Measurements from ENCODE around the gene IKBKG. TPM values are rescaled to one million over a fixed set of nuclear protein-coding genes. Genes with fewer than 3 reads are reported as not detected.

Gene IKBKG
- total and polyA plus RNA-seq, 2 of the 4 experiments (the other 2 are of a cell fraction): 16.5 to 38.2 TPM

- Histone ChIP-seq H2BK20ac (ENCODE audit: low read depth, low read length) (no peak overlapping the region), H4K20me1 (ENCODE audit: insufficient read depth, low read length) (no peaks in the 10 kb centered on the region), H3K4me2 (ENCODE audit: low read depth, low read length) (no peak overlapping the region), H2AFZ (replicated peaks; ENCODE audit: low read length, poor library complexity) (peak overlapping the region; percentile 21), H3K14ac (replicated peaks; ENCODE audit: low read depth, low read length) (no peak overlapping the region), H4K5ac (ENCODE audit: low read depth, low read length) (no peak overlapping the region), H3K9ac (ENCODE audit: low read depth, low read length) (no peak overlapping the region), H4K8ac (ENCODE audit: low read depth in 2 of 2, low read length in 2 of 2) (no peak overlapping the region), H3K79me1 (ENCODE audit: low read depth in 1 of 2, low read length in 2 of 2) (no peaks in the 10 kb centered on the region; a peak in 1 of 4 replicates), H3K4me1 (ENCODE audit: control insufficient read depth, insufficient read depth, low read length) (peaks cover 2% of the 10 kb centered on the region; the same call in 1 of the 2 replicates), H3K9me3 (ENCODE audit: control insufficient read depth, insufficient read depth, low read length) (peaks cover 5% of the 10 kb centered on the region; the same call in 1 of the 2 replicates), H3K36me3 (ENCODE audit: control insufficient read depth, insufficient read depth, low read length) (peaks cover 10% of the 10 kb centered on the region; the same call in 1 of the 2 replicates), H3K23ac (ENCODE audit: low read depth, low read length) (no peak overlapping the region), H2BK15ac (ENCODE audit: low read depth, low read length) (no peak overlapping the region), H2BK5ac (ENCODE audit: low read depth, low read length, poor library complexity, severe bottlenecking) (no peak overlapping the region), H3K27ac (ENCODE audit: insufficient read depth, low read length) (no peak overlapping the region), H2AK9ac (replicated peaks; ENCODE audit: low read depth, low read length, poor library complexity) (no peak overlapping the region), H3K18ac (ENCODE audit: low read depth, low read length) (no peak overlapping the region), H3K4me3 (ENCODE audit: insufficient read depth, low read depth, low read length) (no peak overlapping the region), H3K27me3 (ENCODE audit: control insufficient read depth, insufficient read depth, low read length) (no peaks in the 10 kb centered on the region), H2AK5ac (ENCODE audit: low read depth, low read length) (no peak overlapping the region), H3K56ac (ENCODE audit: extremely low read depth, insufficient read depth, low read length) (no peak overlapping the region), H2BK120ac (ENCODE audit: low read depth, low read length) (no peak overlapping the region), H4K91ac (ENCODE audit: insufficient read depth, low read depth, low read length) (no peak overlapping the region), H3K4ac (ENCODE audit: low read depth, low read length) (no peak overlapping the region), H3K9me1 (ENCODE audit: insufficient read depth, low read length) (peaks cover 4% of the 10 kb centered on the region; the same call in 1 of the 2 replicates)
- in situ Hi-C loops (cut with MboI; ENCODE audit: low sequenced_read_pairs): no loop called here
- BruUV-seq (replicated peaks): no TSS peak
- no peak for DNase-seq
- ChIA-PET POLR2A (ENCODE audit: unreplicated experiment) (no interaction called here), CTCF (no interaction called here)
- dilution Hi-C loops (cut with HindIII; ENCODE audit: low sequenced_read_pairs, unreplicated experiment): no loop called here
- no peak for ATAC-seq (ENCODE audit: low read depth)
- intact Hi-C loops (cut with micrococcal nuclease): no loop called here
- 97% methylated on average over 9 of the region's 37 CpGs; no CpG with 5 or more reads in 1 of the 2 experiments for WGBS, 2 experiments (ENCODE audit: extremely low coverage in 2 of 2, insufficient read length in 1 of 2)
- TF ChIP-seq MXI1 (IDR thresholded peaks at IDR 0.05; ENCODE audit: borderline replicate concordance, low read depth, low read length): no peak
- no peak for TF ChIP-seq RCOR1 (IDR thresholded peaks at IDR 0.05; ENCODE audit: insufficient replicate concordance, low read length)
- TF ChIP-seq FOS (IDR thresholded peaks at IDR 0.05; ENCODE audit: low read depth, low read length): no peak
- TF ChIP-seq ELK1 (IDR thresholded peaks at IDR 0.05; ENCODE audit: borderline replicate concordance, low read depth, low read length): no peak
- TF ChIP-seq CHD1 (IDR thresholded peaks at IDR 0.05; ENCODE audit: low read depth, low read length): no peak
- no peak for TF ChIP-seq RAD21 (IDR thresholded peaks at IDR 0.05; ENCODE audit: low read length)
- no peak for TF ChIP-seq POLR2A (IDR thresholded peaks at IDR 0.05; ENCODE audit: low read depth, low read length)
- TF ChIP-seq SMC3 (IDR thresholded peaks at IDR 0.05; ENCODE audit: low read depth, low read length): no peak
- TF ChIP-seq CEBPB (IDR thresholded peaks at IDR 0.05; ENCODE audit: low read depth, low read length): no peak
- TF ChIP-seq MAFK (IDR thresholded peaks at IDR 0.05; ENCODE audit: low read depth, low read length): no peak
- TF ChIP-seq BHLHE40 (IDR thresholded peaks at IDR 0.05; ENCODE audit: low read depth, low read length): no peak
- no peak for TF ChIP-seq MAZ (IDR thresholded peaks at IDR 0.05; ENCODE audit: borderline replicate concordance, low read depth, low read length)
- TF ChIP-seq USF2 (IDR thresholded peaks at IDR 0.05; ENCODE audit: low read depth, low read length): no peak
- no peak for TF ChIP-seq RFX5 (IDR thresholded peaks at IDR 0.05; ENCODE audit: low read depth, low read length)
- TF ChIP-seq CTCF (conservative IDR thresholded peaks at IDR 0.05; ENCODE audit: low read depth, low read length): no peak
Measured at GRCh38 chrX:154506483-154507332, 40.7 kb upstream of the IKBKG start.
